WTC11 (cell line): Measurements from ENCODE around the gene SHKBP1. TPM values are rescaled to one million over a fixed set of nuclear protein-coding genes. Genes with fewer than 3 reads are reported as not detected.

ENCODE experiments used
- ATAC-seq: fragments of 200-7000 bp; cut with Tn5 transposase; 2 replicates; pipeline ENCODE4 v1.10.0; 2021; ENCODE audit warnings: mild to moderate bottlenecking, moderate library complexity
- CTCF ChIA-PET: fragments of 300-600 bp; sonication (Branson Sonifier 250); formaldehyde crosslinking; loops from one replicate; lab custom pipeline; 2021; ENCODE audit warnings: antibody characterized with exemption; lab: Charles Lee
- POLR2A ChIA-PET: fragments of 350-600 bp; sonication (Branson Sonifier 250); formaldehyde crosslinking; loops from one replicate; lab custom pipeline; 2021; ENCODE audit warnings: antibody characterized with exemption; lab: Charles Lee
- DNase-seq: peaks from one replicate; pipeline ENCODE4 v3.0.0; 2021; ENCODE audit warnings: low spot score
- H3K27ac Mint-ChIP-seq: 2 replicates; pipeline ENCODE4 v1.8.0; 2021; ENCODE audit warnings: mixed read lengths
- H3K27me3 Mint-ChIP-seq: 2 replicates; pipeline ENCODE4 v1.8.0; 2021; ENCODE audit warnings: low read depth, mild to moderate bottlenecking, moderate library complexity, mixed read lengths
- H3K36me3 Mint-ChIP-seq: 2 replicates; pipeline ENCODE4 v1.8.0; 2021; ENCODE audit warnings: mixed read lengths
- H3K4me1 Mint-ChIP-seq: 2 replicates; pipeline ENCODE4 v1.8.0; 2022; ENCODE audit warnings: mixed read lengths
- H3K4me3 Mint-ChIP-seq: 2 replicates; pipeline ENCODE4 v1.8.0; 2021; ENCODE audit warnings: mild to moderate bottlenecking, moderate library complexity, mixed read lengths
- H3K9me3 Mint-ChIP-seq: 2 replicates; pipeline ENCODE4 v1.8.0; 2021; ENCODE audit warnings: mixed read lengths
- ATF1 ChIP-seq: sonication (generic); formaldehyde crosslinking; IDR thresholded peaks from 2 replicates; pipeline ENCODE4 v1.8.1; 2023; ENCODE audit warnings: mild to moderate bottlenecking, moderate library complexity, missing genetic modification reagents
- EMX1 ChIP-seq: fragments of 250-450 bp; sonication (Bioruptor Pico); IDR thresholded peaks from 2 replicates; pipeline ENCODE4 v1.8.0; 2021; ENCODE audit warnings: mild to moderate bottlenecking
- HMGA2 ChIP-seq: fragments of 250-450 bp; sonication (Bioruptor Pico); IDR thresholded peaks from 2 replicates; pipeline ENCODE4 v1.4.0; 2021; ENCODE audit warnings: mild to moderate bottlenecking, moderate library complexity
- HMGXB4 ChIP-seq: sonication (generic); formaldehyde crosslinking; IDR thresholded peaks from 2 replicates; pipeline ENCODE4 v1.8.1; 2023; ENCODE audit warnings: mild to moderate bottlenecking, moderate library complexity, missing genetic modification reagents
- IRF2 ChIP-seq: sonication (generic); formaldehyde crosslinking; IDR thresholded peaks from 2 replicates; pipeline ENCODE4 v1.8.0; 2022; ENCODE audit warnings: low read depth, missing genetic modification reagents, borderline replicate concordance
- MYBL2 ChIP-seq: sonication (generic); formaldehyde crosslinking; IDR thresholded peaks from 2 replicates; pipeline ENCODE4 v1.8.1; 2023; ENCODE audit warnings: mild to moderate bottlenecking, moderate library complexity, missing genetic modification reagents
- NFYB ChIP-seq: sonication (generic); formaldehyde crosslinking; conservative IDR thresholded peaks from 2 replicates; pipeline ENCODE4 v1.8.0; 2022; ENCODE audit warnings: low read depth, missing genetic modification reagents
- NR1H2 ChIP-seq: sonication (generic); formaldehyde crosslinking; IDR thresholded peaks from 2 replicates; pipeline ENCODE4 v1.9.0; 2021; ENCODE audit warnings: mild to moderate bottlenecking, moderate library complexity, missing genetic modification reagents
- PRDM15 ChIP-seq: sonication (generic); formaldehyde crosslinking; IDR thresholded peaks from 2 replicates; pipeline ENCODE4 v1.8.0; 2022; ENCODE audit warnings: missing genetic modification reagents
- PRRX2 ChIP-seq: fragments of 250-450 bp; sonication (Bioruptor Pico); IDR thresholded peaks from 2 replicates; pipeline ENCODE4 v1.8.0; 2021; ENCODE audit warnings: mild to moderate bottlenecking
- RORB ChIP-seq: fragments of 250-450 bp; sonication (Bioruptor Pico); IDR thresholded peaks from 2 replicates; pipeline ENCODE4 v1.9.0; 2021; ENCODE audit warnings: mild to moderate bottlenecking
- TEAD1 ChIP-seq: sonication (generic); formaldehyde crosslinking; IDR thresholded peaks from 2 replicates; pipeline ENCODE4 v1.8.0; 2022; ENCODE audit warnings: mild to moderate bottlenecking, missing genetic modification reagents
- USF1 ChIP-seq: sonication (generic); formaldehyde crosslinking; IDR thresholded peaks from 2 replicates; pipeline ENCODE4 v1.8.0; 2022; ENCODE audit warnings: mild to moderate bottlenecking, missing genetic modification reagents
- USF2 ChIP-seq: sonication (generic); formaldehyde crosslinking; IDR thresholded peaks from 2 replicates; pipeline ENCODE4 v1.8.1; 2023; ENCODE audit warnings: mild to moderate bottlenecking, missing genetic modification reagents, moderate library complexity
- ZBTB21 ChIP-seq: sonication (generic); formaldehyde crosslinking; IDR thresholded peaks from 2 replicates; pipeline ENCODE4 v1.8.1; 2023; ENCODE audit warnings: mild to moderate bottlenecking, missing genetic modification reagents, borderline replicate concordance
- ZMAT4 ChIP-seq: fragments of 250-450 bp; sonication (Bioruptor Pico); IDR thresholded peaks from 2 replicates; pipeline ENCODE4 v1.9.0; 2021; ENCODE audit warnings: mild to moderate bottlenecking
- ZNF121 ChIP-seq: sonication (generic); formaldehyde crosslinking; IDR thresholded peaks from 2 replicates; pipeline ENCODE4 v1.8.0; 2023; ENCODE audit warnings: missing genetic modification reagents
- ZNF317 ChIP-seq: sonication (generic); formaldehyde crosslinking; IDR thresholded peaks from 2 replicates; pipeline ENCODE4 v1.8.1; 2023; ENCODE audit warnings: low read depth, mild to moderate bottlenecking, moderate library complexity, missing genetic modification reagents, borderline replicate concordance
- ZSCAN18 ChIP-seq: fragments of 250-450 bp; sonication (Bioruptor Pico); IDR thresholded peaks from 2 replicates; pipeline ENCODE4 v2.1.2; 2022; ENCODE audit warnings: mild to moderate bottlenecking, moderate library complexity
- total RNA-seq: library from RNA; stranded (reverse); gene quantifications from 3 replicates; pipeline ENCODE4 v1.2.3, GENCODE V29; 2021

Gene SHKBP1
- total RNA-seq, 1 experiment from 2014 or later, result 71.7 TPM

GRCh38 chr19:40592170-40592569 is 15.5 kb downstream of the SHKBP1 start:
- POLR2A ChIA-PET, result no interaction called here
- no peak overlapping the region for H3K27ac Mint-ChIP-seq
- ATAC-seq, result peak; percentile 60
- H3K36me3 Mint-ChIP-seq, result peaks cover 8% of the 10 kb centered on the region
- TF ChIP-seq NFYB (CRISPR knock-in tag) (peak; percentile 72), MYBL2 (CRISPR knock-in tag) (no peak), USF2 (peak; percentile 90), NR1H2 (no peak), ZNF121 (CRISPR knock-in tag) (no peak), USF1 (CRISPR knock-in tag) (peak; percentile 87), ZNF317 (no peak)
- TF ChIP-seq, all 79 proteins: peak for 3
- Mint-ChIP-seq H3K4me1 (peaks cover 11% of the 10 kb centered on the region), H3K9me3 (0 out of 2 replicates have a peak, but pooled peaks cover 3% of the 10 kb centered on the region), H3K27me3 (peaks cover 32% of the 10 kb centered on the region), H3K4me3 (no peak overlapping the region)
- CTCF ChIA-PET, result interaction anchor here (1.0 kb wide), 1 partner anchor 42 kb away, joined by 5 read pairs; no protein-coding TSS in a partner anchor
- DNase-seq, result no peak

GRCh38 chr19:40594255-40594654 is 17.6 kb downstream of the SHKBP1 start:
- Mint-ChIP-seq H3K27ac (no peak overlapping the region), H3K9me3 (0 out of 2 replicates have a peak, but pooled peaks cover 3% of the 10 kb centered on the region), H3K4me3 (no peak overlapping the region), H3K27me3 (peaks cover 50% of the 10 kb centered on the region), H3K4me1 (peaks cover 21% of the 10 kb centered on the region), H3K36me3 (no peaks in the 10 kb centered on the region)
- DNase-seq (no peak), ATAC-seq (no peak)
- POLR2A ChIA-PET, result interaction anchor here (1.0 to 1.2 kb wide), 2 partner anchors 16 to 40 kb away, joined by 3 to 4 read pairs; no protein-coding TSS in a partner anchor
- TF ChIP-seq HMGA2 (CRISPR knock-in tag) (no peak), ZMAT4 (CRISPR knock-in tag) (no peak)
- CTCF ChIA-PET, result interaction anchor here (0.9 to 2.3 kb wide), 6 partner anchors 9 to 53 kb away, joined by 3 to 18 read pairs (median 8); no protein-coding TSS in a partner anchor

GRCh38 chr19:40594657-40595091 is 18.0 kb downstream of the SHKBP1 start:
- Mint-ChIP-seq H3K36me3 (no peaks in the 10 kb centered on the region), H3K4me3 (no peak overlapping the region), H3K9me3 (0 out of 2 replicates have a peak, but pooled peaks cover 3% of the 10 kb centered on the region), H3K27ac (no peak overlapping the region), H3K4me1 (peaks cover 24% of the 10 kb centered on the region), H3K27me3 (peaks cover 54% of the 10 kb centered on the region)
- no peak for ATAC-seq
- no peak for DNase-seq
- TF ChIP-seq TEAD1 (CRISPR knock-in tag) (no peak), RORB (no peak), PRRX2 (CRISPR knock-in tag) (no peak), IRF2 (CRISPR knock-in tag) (no peak), ZSCAN18 (CRISPR knock-in tag) (no peak), HMGXB4 (CRISPR knock-in tag) (no peak), PRDM15 (CRISPR knock-in tag) (no peak), EMX1 (no peak), ZBTB21 (no peak), ATF1 (CRISPR knock-in tag) (no peak)
- ChIA-PET POLR2A (interaction anchor here (1.0 to 1.2 kb wide), 2 partner anchors 16 to 40 kb away, joined by 3 to 4 read pairs; no protein-coding TSS in a partner anchor), CTCF (interaction anchor here (0.7 to 2.3 kb wide), 9 partner anchors 8 to 204 kb away, joined by 3 to 18 read pairs (median 4); partner anchors contain the start of gene EGLN2)
